HG03025 (cell line): ENCODE measurements around the gene CLDND2.

Experiments
- ATAC-seq: cut with Tn5 transposase; IDR thresholded peaks from one replicate; pipeline ENCODE4 v1.9.1; 2021; ENCODE audit warnings: mild to moderate bottlenecking, moderate library complexity; ENCODE audit not compliant: unreplicated experiment, low FRiP score

CLDND2 gene

DNA sequence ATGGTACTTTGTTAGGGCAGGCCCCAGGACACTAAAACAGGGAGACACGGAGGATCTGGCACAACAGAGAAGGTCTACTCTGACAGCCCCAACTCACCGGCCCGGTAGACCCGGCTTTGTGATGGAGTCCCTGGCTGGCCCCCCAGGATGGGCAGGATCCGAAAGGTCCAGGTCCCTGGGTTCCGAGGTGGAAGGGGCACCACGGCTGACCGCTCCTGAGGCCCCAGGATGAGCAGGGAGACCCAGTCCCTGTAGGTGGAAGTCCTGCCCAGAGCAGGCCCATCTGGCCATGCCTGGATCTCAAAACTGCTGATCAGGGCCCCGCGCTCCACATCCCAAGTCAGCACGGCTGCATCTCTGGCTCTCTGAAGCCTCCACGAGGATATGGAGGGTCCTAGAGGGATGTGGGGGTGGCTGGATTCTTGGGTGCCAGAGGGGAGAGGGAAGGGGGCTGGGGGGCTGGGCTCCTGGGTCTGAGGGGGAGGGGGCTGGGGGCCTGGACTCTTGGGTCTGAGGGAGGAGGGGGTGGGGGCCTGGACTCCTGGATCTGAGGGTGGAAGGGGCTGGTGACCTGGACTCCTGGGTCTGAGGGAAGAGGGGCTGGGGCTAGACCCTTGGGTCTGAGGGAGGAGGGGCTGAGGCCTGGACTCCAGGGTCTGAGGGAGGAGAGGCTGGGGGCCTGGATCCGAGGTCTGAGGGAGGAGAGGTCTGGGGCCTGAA lies 31.5 kb downstream of the CLDND2 start:
- ATAC-seq: no peak

DNA sequence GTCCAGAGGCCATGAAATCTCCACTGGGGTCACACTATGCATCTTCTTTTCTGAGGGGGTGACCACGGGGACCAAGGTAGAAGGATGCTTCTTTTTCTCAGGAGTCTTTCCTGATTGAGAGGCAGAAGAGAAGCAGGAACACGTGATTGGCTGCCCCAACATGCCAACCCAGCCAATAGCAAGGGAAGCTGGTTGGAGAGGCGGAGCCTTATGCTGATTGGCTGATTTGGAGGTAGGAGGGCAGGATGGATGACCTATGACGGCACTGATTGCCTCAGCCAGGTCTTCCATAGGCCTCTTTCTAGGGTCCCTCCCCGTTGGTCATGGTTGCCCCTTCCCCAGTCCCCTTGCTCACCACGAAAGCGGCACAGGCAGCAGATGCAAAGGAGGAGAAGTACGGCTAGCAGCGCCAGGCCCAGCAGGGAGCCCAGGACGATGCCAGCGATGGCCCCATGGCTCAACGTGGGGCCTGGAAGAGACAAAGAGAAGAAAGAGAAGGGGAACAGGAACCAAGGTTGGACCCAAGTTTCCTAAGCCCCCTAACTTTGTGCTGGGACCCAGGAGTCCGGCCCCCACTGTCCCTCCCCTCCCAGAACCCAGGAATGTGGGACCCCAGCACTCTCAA lies 34.9 kb downstream of the CLDND2 start:
- no peak for ATAC-seq

DNA sequence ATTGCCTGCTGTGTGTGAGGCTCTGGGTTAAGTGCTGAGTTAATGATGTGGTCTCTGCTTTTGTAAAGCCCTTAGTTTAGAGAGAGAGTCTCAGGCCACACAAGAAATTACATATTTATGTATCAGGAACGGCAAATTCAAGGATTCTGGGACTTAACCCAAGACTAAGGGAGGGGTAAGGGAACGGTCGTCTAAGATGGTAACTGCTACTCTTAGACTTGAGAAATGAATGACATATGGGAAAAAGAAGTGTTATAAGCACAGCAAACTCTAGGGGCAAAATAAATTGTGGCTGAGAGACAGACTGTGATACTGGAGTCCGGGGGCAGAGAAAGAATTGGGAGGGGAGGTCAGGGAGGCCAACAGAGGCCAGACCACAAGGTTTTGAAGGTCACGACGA lies 37.1 kb downstream of the CLDND2 start:
- ATAC-seq: no peak

DNA sequence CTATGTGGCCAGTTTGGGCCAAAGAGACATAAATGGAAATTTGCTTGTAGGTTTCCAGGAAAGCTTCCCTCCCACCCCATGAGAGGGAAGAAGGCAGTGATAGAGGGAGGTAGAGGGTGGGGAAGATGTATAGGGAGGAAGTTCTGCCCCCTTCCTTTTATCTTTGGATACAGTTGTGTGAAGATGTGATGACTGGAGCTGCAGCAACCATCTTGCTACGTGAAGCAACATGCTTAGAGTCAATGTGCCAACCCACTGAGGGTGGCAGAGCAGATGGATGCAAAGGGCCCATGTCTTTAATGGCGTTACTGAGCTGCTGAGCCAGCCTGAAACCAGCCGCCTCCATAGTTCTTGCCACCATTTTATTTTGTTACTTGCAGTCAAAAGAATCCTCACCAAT lies 37.6 kb downstream of the CLDND2 start:
- no peak for ATAC-seq

DNA sequence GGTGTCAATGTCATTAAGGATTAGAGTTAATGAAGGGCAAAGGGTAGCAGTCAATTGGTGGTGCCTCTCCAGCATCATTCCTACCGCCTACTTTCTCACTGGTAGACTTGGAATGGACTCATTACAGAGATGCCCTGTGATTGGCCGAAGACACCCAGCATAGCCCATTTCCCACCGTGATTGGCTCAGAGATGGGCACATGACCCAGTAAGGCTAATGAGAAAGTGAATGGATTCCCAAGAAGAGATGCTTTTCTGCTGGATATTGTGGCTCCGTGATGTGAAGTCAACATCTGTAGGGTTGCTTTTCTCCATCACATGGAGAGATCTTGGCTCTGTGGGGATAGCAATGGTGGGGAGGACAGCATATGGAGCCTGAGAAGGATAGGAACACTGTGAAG lies 38.4 kb downstream of the CLDND2 start:
- no peak for ATAC-seq

DNA sequence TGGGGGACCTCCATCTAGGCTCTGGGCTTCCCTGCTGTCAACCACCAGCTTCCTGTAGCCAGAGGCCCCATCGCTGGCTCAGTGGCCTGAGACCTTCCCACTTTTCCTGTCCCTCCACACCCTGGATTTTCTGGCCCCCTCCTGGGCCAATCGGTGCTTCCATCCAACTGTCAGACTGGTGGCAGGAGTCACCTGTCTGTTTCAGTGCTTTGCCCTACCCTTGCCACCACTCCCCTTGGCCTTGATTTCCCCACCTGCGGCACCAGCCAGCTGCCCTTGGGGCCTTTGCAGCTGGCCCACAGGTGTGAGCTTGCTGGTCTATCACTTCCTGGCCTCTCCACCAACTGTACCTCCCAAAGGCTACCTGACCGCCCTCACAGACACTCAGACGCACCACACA lies 39.4 kb downstream of the CLDND2 start:
- no peak for ATAC-seq

DNA sequence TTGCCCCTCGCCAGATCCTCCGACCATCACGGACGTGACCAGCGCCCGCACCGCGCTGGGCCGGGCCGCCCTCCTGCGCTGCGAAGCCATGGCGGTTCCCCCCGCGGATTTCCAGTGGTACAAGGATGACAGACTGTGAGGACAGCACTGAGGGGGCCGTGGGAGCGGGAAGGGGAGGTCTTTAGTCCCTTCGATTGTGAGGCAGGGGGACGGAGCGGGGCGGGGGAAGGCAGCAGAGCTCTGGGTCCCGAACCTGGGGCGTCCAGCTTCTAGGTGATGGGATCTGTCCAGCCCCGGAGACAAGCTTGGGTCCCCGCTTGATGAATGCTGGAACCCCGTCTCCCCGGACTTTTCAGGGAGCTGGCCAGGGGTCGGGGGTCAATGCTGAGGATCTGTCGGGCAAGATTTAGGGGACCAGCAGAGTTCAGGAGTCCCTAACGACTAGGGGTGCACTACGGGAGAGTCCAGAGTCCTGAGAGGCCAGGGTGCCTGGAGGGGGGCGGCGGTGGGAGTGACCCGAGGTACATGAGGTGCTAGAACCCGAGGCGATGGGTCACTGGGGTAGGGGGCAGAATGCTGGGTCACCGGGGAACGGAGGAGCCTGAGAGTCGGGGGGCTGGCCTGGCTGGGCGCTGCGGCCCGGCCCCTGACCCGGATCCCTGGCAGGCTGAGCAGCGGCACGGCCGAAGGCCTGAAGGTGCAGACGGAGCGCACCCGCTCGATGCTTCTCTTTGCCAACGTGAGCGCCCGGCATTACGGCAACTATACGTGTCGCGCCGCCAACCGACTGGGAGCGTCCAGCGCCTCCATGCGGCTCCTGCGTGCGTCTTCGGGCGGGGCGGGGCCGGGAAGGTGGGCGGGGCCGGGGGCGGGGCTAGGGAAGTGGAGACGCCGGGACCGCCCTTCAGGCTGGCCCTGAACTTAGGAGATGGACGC lies 41.5 kb downstream of the CLDND2 start:
- ATAC-seq: no peak

DNA sequence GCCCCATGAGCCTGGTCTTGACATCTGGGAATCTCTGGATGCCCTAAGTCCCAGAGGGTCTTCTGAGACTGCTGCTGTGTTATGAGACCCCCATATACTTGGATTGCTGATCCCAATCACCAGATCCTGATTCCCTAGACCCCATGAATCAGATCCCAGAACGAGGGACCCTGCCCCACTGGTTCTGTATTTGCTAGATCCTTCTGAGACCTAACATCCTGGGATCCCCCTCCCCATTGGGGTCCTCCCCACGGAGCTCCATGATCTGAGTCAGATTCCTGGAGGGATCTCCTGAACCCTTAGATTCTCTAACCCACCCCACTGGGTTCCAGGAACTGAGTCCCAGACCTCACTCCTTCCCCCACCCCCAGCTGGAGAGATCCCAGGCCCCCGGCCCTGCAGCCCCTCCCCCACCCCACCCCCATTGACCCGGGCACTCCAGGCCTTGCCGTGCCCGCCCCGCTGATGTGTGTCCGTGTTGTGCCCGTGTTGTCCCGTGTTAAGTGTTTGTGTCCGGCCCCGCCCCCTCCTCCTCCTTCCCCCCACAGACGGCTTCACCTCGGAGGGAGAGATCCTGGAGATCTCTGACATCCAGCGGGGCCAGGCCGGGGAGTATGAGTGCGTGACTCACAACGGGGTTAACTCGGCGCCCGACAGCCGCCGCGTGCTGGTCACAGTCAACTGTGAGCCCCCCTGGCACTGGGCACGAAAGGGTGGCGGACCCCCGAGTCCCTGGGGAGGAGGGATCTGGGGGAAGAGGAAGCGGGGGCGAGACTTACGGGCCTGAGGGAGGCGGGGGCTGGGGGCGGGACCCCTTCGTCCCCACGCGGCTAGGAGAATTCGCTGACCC lies 42.4 kb downstream of the CLDND2 start:
- no peak for ATAC-seq

DNA sequence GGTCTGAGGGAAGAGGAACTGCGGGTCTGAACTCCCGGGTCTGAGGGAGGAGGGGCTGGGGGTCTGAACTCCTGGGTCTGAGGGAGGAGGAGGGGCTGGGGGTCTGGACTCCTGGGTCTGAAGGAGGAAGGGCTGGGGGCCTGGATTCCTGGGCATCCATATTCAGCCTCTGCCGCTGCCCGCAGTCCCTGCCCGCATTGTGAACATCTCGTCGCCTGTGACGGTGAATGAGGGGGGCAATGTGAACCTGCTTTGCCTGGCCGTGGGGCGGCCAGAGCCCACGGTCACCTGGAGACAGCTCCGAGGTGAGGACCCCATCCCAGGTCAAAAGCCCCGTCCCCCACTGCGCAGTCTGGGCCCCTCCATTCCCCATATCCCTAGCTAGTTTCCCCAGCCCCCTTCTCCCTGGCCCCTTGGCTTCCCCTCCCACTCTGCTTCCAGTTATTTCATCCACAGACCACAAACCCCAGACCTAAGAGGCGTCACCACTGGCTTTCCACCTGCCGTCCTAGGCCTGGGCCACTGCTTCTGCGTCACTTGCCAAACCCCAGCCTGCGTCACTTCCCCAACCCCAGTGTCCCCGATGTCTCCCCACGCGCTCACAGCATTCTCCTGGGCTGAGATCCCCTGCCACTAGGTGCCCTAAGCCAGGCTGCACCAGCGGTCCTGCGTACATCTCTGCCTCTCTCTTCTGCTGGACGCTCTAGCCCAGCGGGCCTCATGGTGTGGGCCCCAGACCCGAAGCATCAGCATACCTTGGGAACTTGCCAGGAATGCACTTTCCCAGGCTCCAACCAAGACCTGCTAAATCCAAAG lies 43.4 kb downstream of the CLDND2 start:
- no peak for ATAC-seq

DNA sequence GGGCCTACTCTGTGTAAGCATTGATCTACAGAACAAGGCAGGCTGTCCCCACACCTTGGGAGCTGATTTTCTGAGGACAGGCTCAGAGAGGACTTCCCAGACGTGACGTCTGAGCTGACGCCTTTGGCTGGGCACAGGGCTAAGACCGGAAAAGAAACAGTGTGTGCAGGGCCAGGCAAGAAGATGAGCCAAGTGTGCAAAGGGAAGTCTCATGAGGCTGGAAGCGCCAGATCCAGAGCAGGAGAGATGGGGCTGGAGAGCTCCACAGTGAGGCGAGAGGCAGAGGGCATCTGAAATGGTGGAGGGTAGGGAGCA lies 44.7 kb downstream of the CLDND2 start:
- no peak for ATAC-seq

DNA sequence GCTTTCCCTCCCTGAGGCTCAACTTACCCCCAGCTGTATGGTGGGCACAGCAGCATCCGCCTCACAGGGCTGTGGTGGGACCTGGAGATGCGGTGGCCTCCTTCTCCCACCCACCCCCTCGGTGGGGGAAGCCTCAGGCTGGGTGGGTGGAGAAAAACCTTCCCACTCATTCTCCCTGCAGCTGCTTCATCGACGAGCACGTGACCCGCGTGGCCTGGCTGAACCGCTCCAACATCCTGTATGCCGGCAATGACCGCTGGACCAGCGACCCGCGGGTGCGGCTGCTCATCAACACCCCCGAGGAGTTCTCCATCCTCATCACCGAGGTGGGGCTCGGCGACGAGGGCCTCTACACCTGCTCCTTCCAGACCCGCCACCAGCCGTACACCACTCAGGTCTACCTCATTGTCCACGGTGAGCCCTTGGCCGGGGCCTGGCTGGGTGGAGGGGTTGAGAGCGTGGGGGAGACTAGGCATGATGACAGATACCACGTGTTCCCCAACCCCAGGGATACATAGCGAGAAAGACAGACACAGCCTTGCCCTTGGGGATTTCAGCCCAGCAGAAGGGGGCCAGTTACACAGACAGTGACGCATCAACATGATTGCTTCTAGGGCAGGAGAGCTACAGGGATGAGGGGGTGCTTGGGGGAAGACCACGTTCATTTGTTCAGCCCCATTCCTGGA lies 45.2 kb downstream of the CLDND2 start:
- no peak for ATAC-seq

DNA sequence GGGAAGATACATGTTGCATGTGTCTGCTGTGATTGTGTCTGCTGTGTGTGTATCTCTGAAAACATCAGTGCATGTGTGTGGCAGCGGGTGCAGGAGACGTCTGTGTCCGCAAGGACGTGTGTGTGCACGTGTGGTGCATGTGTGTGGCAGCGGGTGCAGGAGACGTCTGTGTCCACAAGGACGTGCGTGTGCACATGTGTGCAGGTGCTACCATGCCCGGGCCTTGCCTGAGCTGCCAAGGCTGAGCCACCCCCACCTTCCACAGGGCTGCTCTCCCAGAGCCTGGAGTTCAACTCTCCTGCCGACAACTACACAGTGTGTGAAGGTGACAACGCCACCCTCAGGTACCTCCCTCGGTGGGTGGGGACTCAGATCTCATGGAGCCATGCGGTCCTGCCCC lies 47.0 kb downstream of the CLDND2 start:
- no peak for ATAC-seq

DNA sequence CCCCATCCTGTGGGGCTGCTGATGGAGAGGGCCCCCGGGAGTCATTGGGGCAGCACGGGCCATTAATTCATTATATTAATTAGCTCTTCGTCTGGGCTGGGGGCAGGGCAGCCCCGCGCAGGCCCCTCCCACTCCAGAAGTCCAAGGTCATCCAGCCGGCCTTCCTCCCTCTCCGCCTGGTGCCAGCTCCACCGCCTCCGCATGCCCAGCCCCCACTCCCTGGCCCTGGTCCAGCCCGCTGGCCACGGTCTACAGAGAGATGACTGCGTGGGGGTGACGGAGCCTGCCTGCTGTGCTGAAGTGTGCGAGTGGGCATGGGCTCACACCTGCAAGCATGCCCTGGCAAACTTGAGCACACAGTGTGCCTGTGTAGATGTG lies 48.5 kb downstream of the CLDND2 start:
- no peak for ATAC-seq

DNA sequence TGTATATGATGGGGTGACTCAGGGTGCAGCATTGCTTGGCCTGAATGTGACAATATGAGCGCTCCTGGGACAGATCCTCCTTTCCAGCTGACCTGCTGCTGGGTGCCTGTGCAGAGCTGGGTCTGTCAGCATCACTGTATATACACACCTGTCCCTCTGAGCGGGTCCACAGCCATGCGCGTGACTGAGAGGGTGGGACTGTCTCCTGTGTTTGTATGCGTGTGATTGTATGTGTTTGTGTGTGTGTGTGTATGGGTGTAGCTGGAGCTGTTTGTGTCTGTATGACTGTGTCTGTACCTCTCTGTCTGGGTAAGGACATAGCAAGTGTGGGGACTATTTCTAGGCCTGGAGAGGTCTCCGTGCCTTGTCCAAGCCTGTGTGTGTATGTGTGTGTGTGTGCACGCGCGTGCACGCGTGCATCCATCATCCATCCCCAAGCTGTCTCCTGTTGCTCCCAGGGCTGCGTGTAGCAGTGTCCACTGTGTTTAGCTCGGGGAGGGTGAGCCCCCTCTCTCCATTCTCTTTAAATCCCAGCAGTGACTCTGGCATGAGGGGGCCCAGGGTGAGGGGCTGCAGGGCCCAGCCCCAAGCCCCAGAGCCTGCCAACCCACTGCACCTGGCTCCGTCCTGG lies 49.0 kb downstream of the CLDND2 start:
- ATAC-seq: no peak

DNA sequence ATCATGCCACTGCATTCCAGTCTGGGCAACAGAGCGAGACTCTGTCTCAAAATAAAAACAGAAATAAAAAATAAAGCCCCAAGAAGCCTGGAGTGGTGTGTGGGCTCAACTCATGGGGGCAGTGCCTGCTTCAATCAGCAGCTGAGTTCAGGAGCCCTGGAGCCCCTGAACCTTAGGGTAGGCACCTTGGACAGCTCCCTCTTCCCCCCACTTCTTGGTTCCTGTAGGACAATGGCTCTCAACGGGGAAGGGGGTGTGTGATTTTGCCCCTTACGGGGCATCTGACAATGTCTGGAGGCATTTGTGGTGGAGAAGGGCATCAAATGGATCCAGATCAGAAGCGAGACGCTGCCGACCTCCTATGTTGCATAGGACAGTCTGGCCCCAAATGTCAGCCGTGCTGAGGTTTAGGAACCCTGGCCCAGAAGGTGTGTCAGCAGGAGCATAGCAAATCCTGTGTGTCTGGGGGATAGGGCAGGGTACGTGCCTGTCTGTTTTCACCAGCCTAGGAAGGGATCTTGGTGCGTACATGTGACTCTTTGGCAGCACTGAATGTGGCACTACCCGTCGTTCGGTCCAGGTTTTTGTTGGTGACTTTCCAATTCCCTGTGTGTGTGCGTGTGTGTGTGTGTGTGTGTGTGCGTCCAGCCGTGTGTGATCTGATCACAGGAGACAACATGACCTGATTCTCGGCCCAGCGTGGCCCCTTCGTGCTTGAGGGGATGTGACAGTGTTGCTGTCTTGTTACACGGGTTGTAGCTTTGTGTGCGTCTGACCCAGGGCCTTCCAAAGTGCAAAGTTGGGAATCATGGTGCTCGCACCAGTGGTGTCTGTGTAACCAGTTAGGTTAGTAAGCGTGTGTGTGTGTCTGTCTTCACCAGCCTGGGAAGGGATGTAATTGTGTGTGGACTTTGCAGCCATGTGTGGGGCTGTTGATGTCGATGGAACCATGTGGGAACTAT lies 49.8 kb downstream of the CLDND2 start:
- no peak for ATAC-seq

DNA sequence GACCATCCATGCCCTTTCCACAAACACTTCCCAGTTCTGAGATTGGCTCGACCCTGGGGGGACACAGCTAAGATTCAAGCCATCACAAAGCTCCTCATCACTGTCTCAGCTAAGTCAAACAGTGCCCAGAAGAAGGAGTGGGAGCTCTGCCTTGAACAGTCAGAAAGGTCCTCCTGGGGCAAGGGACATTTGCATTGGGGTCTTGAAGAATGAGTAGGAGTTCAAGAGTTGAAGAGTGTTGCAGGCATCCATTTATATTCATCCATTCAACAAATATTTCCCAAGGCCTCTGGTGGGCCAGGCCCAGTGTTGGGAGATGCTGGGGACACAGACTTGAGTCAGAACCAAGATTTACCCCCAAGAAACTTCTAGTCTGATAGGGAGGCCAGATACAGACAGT lies 50.8 kb downstream of the CLDND2 start:
- no peak for ATAC-seq

DNA sequence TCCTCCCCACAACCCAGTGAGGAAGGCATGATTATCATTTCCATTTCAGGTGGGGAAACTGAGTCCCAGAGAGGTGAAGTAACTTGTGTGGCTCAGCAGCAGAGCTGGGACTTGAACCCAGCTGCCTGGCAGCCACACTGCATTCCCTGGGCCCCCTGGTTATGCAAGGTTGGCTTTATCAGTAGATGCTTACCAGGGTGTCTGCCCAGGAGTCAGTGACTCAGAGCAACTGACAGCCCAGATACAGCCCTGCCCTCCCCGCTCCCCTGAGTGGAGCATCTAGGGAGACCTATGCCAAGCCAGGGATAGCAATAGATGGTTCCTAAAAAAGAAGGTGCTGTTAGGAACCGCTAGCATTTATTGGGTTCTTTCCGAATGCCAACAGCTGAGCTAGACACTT lies 51.4 kb downstream of the CLDND2 start:
- no peak for ATAC-seq
